ENCODE results near the gene AGO3. TPM values are rescaled to one million over a fixed set of nuclear protein-coding genes. Genes with fewer than 3 reads are reported as not detected.

Gene AGO3
- total RNA-seq, 1 donor from 2014 or later = 17.1 TPM

DNA sequence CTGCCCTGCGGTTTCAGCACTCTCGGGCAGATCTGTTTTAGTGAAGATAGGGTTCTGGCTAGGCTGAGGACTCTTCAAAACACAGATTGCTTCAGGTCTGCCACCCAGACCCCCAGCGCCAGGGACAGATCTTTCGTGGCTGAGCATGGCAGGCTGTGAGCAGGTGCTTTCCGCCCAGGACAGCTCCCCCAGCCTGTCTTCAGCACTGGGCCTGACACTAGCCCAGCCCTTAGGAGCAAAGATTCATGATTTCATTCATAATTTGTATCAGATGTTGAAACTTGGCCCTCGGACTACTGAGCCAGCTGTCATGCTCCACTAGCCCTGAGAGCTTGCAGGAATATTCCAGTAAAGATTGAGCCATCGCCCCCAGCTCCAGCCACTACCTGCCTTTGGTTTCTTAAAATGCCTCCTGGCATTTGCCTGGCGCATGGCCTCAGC is 163.7 kb downstream of the AGO3 start:
- DNase-seq (ENCODE audit: low read depth, low spot score) = no peak

GRCh38 chr1:36095760-36096405 is 165.0 kb downstream of the AGO3 start:
- no peak for DNase-seq (ENCODE audit: low read depth, low spot score)

- no peak for DNase-seq (ENCODE audit: low read depth, low spot score)
Observed at GRCh38 chr1:36096500-36097432, 165.9 kb downstream of the AGO3 start.

GRCh38 chr1:36097693-36098585 is 167.0 kb downstream of the AGO3 start:
- no peak for DNase-seq (ENCODE audit: low read depth, low spot score)

- no peak for DNase-seq (ENCODE audit: low read depth, low spot score)
Observed at GRCh38 chr1:36098650-36099365, 167.9 kb downstream of the AGO3 start.

GRCh38 chr1:36099681-36100341 is 168.9 kb downstream of the AGO3 start:
- no peak for DNase-seq (ENCODE audit: low read depth, low spot score)

DNA sequence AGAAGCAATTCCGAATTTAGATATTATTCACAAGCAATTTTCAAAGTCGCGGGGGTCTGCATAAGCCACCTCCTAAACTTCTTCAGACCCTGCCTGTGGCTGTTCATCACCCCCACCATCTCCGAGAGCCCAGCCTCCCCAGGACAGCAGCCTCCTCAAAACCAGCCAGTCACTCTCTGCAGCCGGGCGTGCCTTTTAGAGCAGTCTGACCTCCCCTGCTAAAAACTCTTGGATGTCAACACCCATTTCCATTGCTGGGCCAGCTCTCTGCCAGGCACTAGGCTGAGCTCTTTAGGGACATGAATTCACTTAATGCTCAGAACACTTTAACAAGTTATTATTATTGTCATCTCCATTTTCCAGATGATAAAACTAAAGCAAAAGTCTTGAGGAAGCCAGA is 169.5 kb downstream of the AGO3 start:
- no peak for DNase-seq (ENCODE audit: low read depth, low spot score)

DNA sequence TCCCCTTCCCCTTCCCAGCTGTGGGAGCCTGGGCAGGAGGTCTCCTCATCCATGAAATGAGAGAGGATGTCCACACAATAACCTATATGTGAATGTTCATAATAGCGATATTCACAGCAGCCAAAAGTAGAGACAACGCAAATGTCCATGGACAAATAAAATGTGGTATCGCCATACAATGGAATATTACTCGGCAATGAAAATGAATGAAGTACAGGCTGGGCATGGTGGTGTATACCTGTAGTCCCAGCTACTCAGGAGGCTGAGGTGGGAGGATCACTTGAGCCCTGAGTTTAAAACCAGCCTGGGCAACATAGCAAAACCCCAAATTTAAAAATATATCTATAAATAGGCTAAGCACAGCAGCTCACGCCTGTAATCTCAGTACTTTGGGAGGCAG is 170.6 kb downstream of the AGO3 start:
- DNase-seq (ENCODE audit: low read depth, low spot score) = no peak

GRCh38 chr1:36106269-36106668 is 175.4 kb downstream of the AGO3 start:
- no peak for DNase-seq (ENCODE audit: low read depth, low spot score)

DNA sequence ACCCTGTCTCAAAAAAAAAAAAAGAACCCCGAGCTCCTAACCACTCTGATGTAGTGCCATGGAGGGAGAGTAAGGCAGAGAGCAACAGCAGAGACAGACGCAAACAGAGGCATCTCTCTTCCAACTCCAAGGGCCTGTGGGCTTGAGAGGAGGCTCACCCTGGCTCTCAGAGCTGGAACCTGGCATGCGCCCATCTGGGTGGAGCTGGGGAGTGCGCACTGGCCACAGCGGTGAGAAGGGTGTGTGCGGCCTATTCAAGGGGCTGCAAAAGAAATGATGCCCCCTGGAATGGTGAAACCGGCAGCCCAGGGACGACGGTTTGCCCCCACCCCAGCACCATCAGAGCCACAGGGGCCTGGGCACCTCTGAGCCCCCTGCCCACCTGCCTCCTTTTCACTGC is 176.5 kb downstream of the AGO3 start:
- no peak for DNase-seq (ENCODE audit: low read depth, low spot score)

GRCh38 chr1:36108314-36108713 is 177.4 kb downstream of the AGO3 start:
- no peak for DNase-seq (ENCODE audit: low read depth, low spot score)

DNA sequence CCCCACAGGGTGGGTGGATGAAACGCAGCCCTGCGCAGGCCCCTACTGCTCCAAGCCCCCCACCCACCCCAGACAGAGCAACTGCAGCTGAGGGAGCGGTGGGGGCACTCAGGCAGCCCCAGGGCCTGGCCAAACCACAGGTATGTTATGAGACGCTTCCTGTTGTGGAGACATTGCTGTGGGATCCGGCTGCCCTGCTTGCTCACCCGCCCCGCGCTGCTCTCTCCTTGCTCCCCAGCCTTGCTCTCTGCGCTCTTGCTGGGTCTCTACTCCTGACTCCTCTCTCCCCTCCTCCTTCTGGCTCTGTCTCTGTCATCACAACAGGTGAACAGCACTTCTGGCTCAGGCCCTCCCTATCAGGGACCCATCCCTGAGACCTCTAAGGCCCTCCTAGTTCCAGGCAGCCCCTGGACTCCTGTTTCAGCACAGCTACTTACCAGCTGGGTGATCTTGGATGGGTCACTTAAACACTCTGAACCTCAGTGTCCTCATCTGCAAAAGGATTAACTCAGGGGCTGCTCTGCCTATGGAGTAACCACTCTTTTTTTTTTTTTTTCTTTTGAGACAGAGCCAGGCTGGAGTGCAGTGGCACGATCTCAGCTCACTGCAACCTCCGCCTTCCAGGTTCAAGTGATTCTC is 178.3 kb downstream of the AGO3 start:
- DNase-seq (ENCODE audit: low read depth, low spot score) = no peak

DNA sequence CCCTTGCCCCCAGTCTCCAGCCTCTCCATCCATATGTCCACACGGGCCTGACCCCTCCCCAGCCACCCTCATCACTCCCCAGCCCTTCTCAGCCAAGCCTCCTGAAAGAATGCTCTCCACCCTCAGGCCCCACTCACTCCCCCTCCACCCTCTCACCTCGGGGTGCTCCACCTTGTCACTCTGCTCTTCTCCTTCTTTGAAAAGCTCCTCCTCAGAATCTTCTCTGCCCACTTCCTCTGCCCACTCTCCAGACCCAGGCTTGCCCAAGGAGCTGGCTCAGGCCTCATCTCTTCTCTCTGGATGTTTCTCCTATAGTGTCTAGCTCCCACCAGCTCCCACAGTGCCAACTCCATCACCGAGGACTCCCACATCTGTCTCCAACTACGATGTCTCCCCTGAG is 180.2 kb downstream of the AGO3 start:
- no peak for DNase-seq (ENCODE audit: low read depth, low spot score)

DNA sequence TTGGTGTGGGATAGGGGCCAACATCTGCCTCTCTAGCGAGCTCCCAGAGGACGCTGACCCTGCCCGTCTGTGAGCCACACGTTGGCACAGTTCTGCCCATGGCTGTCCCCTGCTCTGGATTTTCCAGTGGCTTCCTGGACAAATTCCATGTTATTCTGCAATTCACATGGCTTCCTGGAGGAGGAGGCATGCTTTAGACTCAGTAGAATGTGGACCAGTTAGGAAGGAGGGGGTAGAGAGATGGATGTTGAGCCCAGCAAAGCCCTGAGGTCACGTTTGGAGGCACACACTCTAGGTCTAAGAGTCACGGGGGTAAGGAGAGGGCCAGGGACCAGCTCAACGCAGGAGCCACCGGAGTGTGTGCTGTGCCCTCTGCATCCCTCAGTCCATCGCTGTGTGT is 181.9 kb downstream of the AGO3 start:
- DNase-seq (ENCODE audit: low read depth, low spot score) = no peak

DNA sequence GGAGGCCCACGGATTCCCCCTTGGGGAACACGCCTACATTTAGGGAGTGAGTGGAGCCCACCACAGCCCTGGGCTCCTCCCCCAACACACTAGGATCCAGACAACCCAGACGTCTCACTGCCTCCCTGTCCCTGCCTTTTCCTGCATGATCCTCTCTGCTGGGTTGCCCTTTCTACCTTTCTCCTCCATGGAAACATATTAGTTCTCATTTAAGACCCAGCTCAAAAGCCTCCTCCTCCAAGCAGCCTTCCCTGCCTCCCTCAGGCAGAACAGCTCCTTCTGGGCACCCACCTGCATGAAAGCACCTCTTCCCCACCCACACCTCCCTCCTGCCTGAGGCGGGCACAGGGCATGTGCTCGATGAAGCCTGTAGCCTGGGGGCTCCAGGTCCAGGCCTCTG is 183.5 kb downstream of the AGO3 start:
- no peak for DNase-seq (ENCODE audit: low read depth, low spot score)

GRCh38 chr1:36115200-36115669 is 184.3 kb downstream of the AGO3 start:
- DNase-seq (ENCODE audit: low read depth, low spot score) = no peak

- DNase-seq (ENCODE audit: low read depth, low spot score) = no peak
Observed at GRCh38 chr1:36115931-36116330, 185.0 kb downstream of the AGO3 start.

DNA sequence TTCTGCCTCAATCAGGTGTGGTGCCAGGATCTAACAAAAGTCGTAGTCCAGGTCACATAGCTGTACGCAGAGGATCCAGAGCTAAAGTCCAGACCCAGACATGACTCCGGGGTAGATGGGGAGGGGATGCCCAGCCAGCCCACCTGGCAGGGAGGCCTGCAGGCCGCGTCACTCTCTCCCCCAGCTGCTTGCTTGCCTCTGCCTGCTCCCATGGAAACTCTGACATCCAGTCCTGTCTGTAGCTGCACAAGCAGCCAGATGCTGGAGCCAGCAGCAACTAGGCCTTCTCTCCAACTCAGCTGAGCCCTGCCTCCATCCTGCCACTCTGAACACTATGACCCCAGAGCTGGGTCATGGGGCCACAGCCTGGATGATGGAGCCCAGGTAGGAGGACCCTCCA is 186.0 kb downstream of the AGO3 start:
- no peak for DNase-seq (ENCODE audit: low read depth, low spot score)

DNA sequence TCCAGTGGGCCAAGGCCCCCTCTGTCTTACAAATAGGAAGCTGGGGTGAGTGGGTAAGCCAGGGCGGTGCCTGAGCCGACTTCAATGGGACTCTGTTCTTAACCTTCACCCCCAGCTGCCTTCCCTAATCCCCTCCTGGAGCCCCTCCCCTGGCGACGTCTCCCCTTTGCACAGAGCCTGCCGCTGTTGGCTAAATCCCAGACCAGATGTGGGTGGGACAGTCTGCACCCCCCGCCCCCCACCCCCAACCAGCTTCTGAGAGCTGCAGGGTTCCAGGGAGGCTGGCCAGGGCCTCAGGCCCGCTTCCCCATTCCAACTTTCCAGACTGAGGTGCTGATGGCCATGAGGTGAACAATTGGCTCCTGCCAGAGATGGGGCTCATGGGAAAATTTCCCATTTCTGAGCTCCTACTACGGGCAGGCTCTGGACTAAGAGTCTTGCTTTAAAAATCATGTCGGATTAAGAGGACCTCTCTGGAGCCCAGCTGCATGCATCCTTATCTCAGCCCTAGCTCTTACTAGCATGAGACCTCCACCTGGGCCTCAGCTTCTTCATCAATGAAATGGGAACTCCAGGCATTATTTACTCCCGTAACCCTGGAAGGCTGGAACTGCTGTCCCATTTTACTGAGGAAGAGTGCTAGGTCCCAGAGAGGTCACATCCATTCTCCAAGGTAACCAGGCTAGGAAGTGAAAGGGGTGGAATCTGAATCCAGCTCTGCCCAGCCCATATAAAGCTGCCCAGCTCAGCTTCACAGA is 187.7 kb downstream of the AGO3 start:
- no peak for DNase-seq (ENCODE audit: low read depth, low spot score)

All from pulmonary artery endothelial cell (primary cell).